ENCODE results near the gene PDP2.

Gene PDP2

DNA sequence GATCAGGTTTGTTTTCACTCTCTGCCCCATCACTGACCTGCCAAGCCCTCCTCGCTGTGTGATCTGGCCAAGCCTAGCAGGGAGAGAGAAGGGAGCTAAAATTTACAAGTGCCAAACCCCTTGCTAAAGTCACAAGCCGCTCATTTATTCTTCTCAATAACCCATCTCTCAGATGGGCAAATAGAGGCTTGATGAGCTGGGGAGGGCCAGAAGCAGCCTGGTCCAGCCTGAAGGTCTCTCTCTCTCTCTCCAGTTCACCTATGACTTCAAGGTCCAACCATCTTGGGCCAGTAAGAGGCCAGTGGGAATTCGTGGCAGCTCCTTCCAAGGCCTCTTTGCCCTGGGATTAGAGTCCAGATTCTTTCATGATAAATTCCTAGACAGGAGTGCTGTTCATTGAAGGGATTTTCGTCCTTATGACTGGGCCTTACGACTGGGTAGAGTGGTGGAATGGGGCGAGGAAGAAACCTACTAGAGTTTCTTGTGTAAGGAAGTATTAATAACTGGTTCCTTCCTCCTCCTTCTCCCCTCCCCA, 32.7 kb upstream of the PDP2 start:
- H3K9ac ChIP-seq (ENCODE audit: insufficient read length, low read depth): no peak overlapping the region
- TF ChIP-seq SUZ12 (IDR thresholded peaks at IDR 0.05; ENCODE audit: extremely low read depth, insufficient read depth, insufficient read length): no peak
- no peak for TF ChIP-seq ZNF274 (IDR thresholded peaks at IDR 0.05; ENCODE audit: low read depth, low read length)
- TF ChIP-seq YY1 (IDR thresholded peaks at IDR 0.05; ENCODE audit: insufficient read depth, insufficient read length): no peak
- no peak overlapping the region for H3K4me3 ChIP-seq (ENCODE audit: insufficient read length, low read depth)
- H3K4me1 ChIP-seq (ENCODE audit: insufficient read depth, insufficient read length): peaks cover 7% of the 10 kb centered on the region
- H3K9me3 ChIP-seq (ENCODE audit: insufficient read depth, low read length): no peaks in the 10 kb centered on the region
- no peaks in the 10 kb centered on the region for H3K36me3 ChIP-seq (ENCODE audit: insufficient read depth, insufficient read length, low read length)
- no peak for DNase-seq (ENCODE audit: low read depth, low spot score)
- peaks cover 57% of the 10 kb centered on the region for H3K27me3 ChIP-seq (ENCODE audit: insufficient read depth, insufficient read length)

DNA sequence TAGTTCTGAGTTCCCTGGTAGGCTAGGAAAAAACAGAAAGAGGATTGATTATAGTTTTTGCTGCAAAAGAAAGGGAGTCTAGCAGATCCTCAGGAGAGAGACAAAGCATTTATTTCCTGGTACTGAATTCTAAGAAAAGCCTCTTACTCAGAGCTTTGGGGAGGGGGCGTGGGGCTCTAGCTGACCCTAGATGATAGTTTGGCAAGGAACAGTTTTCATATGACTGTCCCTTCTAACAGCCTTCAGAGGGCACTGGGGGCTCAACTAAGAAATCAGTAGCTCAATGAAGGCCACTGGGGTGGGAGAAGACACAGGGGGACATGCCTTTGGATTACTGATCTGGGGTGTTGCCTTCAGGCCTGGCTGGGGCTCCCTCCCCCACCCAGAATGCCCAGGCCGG, 32.1 kb upstream of the PDP2 start:
- Histone ChIP-seq H3K27me3 (ENCODE audit: insufficient read depth, insufficient read length) (peaks cover 51% of the 10 kb centered on the region), H3K9me3 (ENCODE audit: insufficient read depth, low read length) (no peaks in the 10 kb centered on the region), H3K4me1 (ENCODE audit: insufficient read depth, insufficient read length) (peaks cover 3% of the 10 kb centered on the region), H3K36me3 (ENCODE audit: insufficient read depth, insufficient read length, low read length) (no peaks in the 10 kb centered on the region), H3K9ac (ENCODE audit: insufficient read length, low read depth) (no peak overlapping the region), H3K4me3 (ENCODE audit: insufficient read length, low read depth) (no peak overlapping the region)
- no peak for DNase-seq (ENCODE audit: low read depth, low spot score)
- TF ChIP-seq ZNF274 (IDR thresholded peaks at IDR 0.05; ENCODE audit: low read depth, low read length): no peak
- no peak for TF ChIP-seq SUZ12 (IDR thresholded peaks at IDR 0.05; ENCODE audit: extremely low read depth, insufficient read depth, insufficient read length)
- no peak for TF ChIP-seq YY1 (IDR thresholded peaks at IDR 0.05; ENCODE audit: insufficient read depth, insufficient read length)

DNA sequence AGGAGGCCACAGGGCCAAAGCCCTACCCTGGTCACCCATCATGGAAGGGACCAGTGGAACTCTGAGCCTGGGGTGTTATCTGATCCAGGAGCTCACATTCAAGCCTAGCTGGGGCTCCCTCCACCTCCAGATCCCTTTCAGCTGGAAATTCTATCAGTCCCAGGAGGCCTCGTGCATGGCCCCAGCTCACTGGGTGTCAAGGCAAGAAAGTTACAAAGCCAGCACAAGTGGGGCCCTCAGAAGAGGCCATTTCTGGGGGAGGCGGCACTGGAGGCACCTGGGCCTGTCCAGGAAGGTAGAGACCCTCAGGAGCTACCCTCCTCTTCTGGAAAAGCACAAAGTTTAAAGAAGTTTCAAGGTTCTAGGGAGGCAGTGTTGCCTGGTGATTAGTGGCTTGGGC, 31.3 kb upstream of the PDP2 start:
- Histone ChIP-seq H3K27me3 (ENCODE audit: insufficient read depth, insufficient read length) (peaks cover 43% of the 10 kb centered on the region), H3K9me3 (ENCODE audit: insufficient read depth, low read length) (no peaks in the 10 kb centered on the region), H3K9ac (ENCODE audit: insufficient read length, low read depth) (no peak overlapping the region), H3K4me3 (ENCODE audit: insufficient read length, low read depth) (no peak overlapping the region), H3K4me1 (ENCODE audit: insufficient read depth, insufficient read length) (peaks cover 2% of the 10 kb centered on the region), H3K36me3 (ENCODE audit: insufficient read depth, insufficient read length, low read length) (no peaks in the 10 kb centered on the region)
- TF ChIP-seq SUZ12 (IDR thresholded peaks at IDR 0.05; ENCODE audit: extremely low read depth, insufficient read depth, insufficient read length): no peak
- TF ChIP-seq YY1 (IDR thresholded peaks at IDR 0.05; ENCODE audit: insufficient read depth, insufficient read length): no peak
- no peak for TF ChIP-seq ZNF274 (IDR thresholded peaks at IDR 0.05; ENCODE audit: low read depth, low read length)
- no peak for DNase-seq (ENCODE audit: low read depth, low spot score)

DNA sequence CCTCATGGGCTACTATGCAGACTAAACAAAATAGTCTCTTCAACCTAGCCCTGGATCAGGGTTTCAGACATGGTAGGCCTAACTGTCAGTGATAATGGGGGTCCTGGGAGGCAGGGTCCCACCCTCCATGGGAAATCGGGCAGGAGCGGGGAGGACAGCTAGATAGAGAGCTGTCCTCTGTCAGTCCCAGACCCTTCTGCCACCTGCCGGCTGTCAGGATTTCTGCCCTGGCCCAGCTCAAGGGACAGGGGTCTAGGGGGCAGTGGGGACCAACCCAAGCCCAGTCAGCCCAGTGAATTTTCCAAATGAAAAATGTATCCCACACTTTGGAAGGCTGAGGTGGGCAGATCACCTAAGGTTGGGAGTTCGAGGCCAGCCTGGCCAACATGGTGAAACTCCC, 30.8 kb upstream of the PDP2 start:
- Histone ChIP-seq H3K9ac (ENCODE audit: insufficient read length, low read depth) (no peak overlapping the region), H3K27me3 (ENCODE audit: insufficient read depth, insufficient read length) (peaks cover 38% of the 10 kb centered on the region), H3K4me3 (ENCODE audit: insufficient read length, low read depth) (no peak overlapping the region), H3K36me3 (ENCODE audit: insufficient read depth, insufficient read length, low read length) (no peaks in the 10 kb centered on the region), H3K4me1 (ENCODE audit: insufficient read depth, insufficient read length) (peaks cover 2% of the 10 kb centered on the region), H3K9me3 (ENCODE audit: insufficient read depth, low read length) (no peaks in the 10 kb centered on the region)
- no peak for DNase-seq (ENCODE audit: low read depth, low spot score)
- TF ChIP-seq SUZ12 (IDR thresholded peaks at IDR 0.05; ENCODE audit: extremely low read depth, insufficient read depth, insufficient read length) (no peak), YY1 (IDR thresholded peaks at IDR 0.05; ENCODE audit: insufficient read depth, insufficient read length) (no peak)

DNA sequence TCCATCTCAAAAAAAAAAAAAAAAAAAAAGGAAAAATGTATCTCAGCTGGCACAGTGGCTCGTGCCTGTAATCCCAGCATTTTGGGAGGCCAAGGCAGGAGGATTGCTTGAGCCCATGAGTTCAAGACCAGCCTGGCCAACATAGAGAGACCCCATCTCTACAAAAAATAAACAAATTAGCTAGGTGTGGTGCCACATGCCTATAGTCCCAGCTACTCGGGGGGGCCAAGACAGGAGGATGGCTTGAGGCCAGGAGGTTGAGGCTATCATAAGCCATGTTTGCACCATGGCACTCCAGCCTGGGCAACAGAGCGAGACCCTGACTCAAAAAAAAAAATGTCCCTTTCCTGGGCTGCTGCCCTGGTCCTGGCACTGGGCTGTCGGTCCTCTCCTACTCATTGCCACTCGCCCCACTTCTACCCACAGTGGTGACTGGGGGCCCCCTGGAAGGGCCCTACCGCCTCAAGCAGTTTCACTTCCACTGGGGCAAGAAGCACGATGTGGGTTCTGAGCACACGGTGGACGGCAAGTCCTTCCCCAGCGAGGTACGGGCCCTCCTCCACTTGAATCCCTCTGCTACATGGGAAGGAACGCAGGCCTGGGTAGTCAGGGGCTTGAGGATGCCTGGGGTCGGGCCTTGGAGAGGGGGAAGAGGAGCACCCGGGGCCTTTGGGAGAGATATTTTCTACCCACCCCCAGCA, 30.1 kb upstream of the PDP2 start:
- TF ChIP-seq YY1 (IDR thresholded peaks at IDR 0.05; ENCODE audit: insufficient read depth, insufficient read length) (no peak), SUZ12 (IDR thresholded peaks at IDR 0.05; ENCODE audit: extremely low read depth, insufficient read depth, insufficient read length) (no peak), ZNF274 (IDR thresholded peaks at IDR 0.05; ENCODE audit: low read depth, low read length) (no peak)
- Histone ChIP-seq H3K9me3 (ENCODE audit: insufficient read depth, low read length) (no peaks in the 10 kb centered on the region), H3K27me3 (ENCODE audit: insufficient read depth, insufficient read length) (peaks cover 31% of the 10 kb centered on the region), H3K36me3 (ENCODE audit: insufficient read depth, insufficient read length, low read length) (no peaks in the 10 kb centered on the region), H3K4me1 (ENCODE audit: insufficient read depth, insufficient read length) (peaks cover 2% of the 10 kb centered on the region), H3K4me3 (ENCODE audit: insufficient read length, low read depth) (no peak overlapping the region), H3K9ac (ENCODE audit: insufficient read length, low read depth) (no peak overlapping the region)
- no peak for DNase-seq (ENCODE audit: low read depth, low spot score)

DNA sequence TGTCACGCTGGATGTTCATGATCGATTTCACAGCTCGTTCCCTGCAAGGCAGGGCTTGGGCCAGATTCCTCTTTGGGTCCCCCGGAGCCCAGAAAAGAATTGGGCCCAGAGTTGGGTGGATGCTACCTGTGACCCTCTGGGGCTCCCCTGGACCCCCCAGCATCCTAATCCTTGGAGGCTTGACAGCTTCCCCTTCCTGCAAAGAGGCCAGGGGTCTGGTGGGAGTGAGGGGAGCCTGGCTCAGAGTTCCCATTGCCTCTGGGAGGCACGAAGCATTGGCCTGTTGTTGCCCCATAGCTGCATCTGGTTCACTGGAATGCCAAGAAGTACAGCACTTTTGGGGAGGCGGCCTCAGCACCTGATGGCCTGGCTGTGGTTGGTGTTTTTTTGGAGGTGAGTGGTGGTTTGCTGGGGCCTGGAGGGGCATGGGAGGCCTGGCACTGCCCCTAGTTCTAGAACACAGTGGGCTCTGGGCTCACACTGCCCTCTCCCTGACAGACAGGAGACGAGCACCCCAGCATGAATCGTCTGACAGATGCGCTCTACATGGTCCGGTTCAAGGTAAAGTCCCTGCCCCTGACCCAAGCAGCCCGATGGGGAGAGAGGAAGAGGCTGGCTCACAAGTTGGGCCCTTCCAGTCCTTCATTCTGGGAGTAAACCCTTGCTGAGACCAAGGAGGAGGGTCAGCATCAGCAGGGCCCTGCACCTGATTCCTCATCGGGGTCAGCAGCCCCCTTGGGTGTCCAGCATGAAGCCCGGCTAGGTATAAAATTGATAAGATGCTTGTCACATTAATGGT, 28.9 kb upstream of the PDP2 start:
- H3K27me3 ChIP-seq (ENCODE audit: insufficient read depth, insufficient read length): peaks cover 20% of the 10 kb centered on the region
- H3K9ac ChIP-seq (ENCODE audit: insufficient read length, low read depth): no peak overlapping the region
- no peak overlapping the region for H3K4me3 ChIP-seq (ENCODE audit: insufficient read length, low read depth)
- no peaks in the 10 kb centered on the region for H3K9me3 ChIP-seq (ENCODE audit: insufficient read depth, low read length)
- DNase-seq (ENCODE audit: low read depth, low spot score): no peak
- peaks cover 5% of the 10 kb centered on the region for H3K4me1 ChIP-seq (ENCODE audit: insufficient read depth, insufficient read length)
- TF ChIP-seq ZNF274 (IDR thresholded peaks at IDR 0.05; ENCODE audit: low read depth, low read length) (no peak), SUZ12 (IDR thresholded peaks at IDR 0.05; ENCODE audit: extremely low read depth, insufficient read depth, insufficient read length) (no peak), YY1 (IDR thresholded peaks at IDR 0.05; ENCODE audit: insufficient read depth, insufficient read length) (no peak)
- no peaks in the 10 kb centered on the region for H3K36me3 ChIP-seq (ENCODE audit: insufficient read depth, insufficient read length, low read length)

Data from NT2/D1 (cell line).